ENCODE data around the gene UTS2B.

- TF ChIP-seq CTCF (IDR thresholded peaks at IDR 0.05) (no peak), POLR2A (IDR thresholded peaks at IDR 0.05) (no peak)
Observed at GRCh38 chr3:191296041-191296541, 34.2 kb downstream of the UTS2B start.
